NCI-H187 treated with DMSO at 0.1 percent for 48 hours (cell line): ENCODE data around the gene SPINK8.
"Not testable (repeated sequence)": the region's sequence is repeated elsewhere in the genome, so short reads cannot be mapped to it uniquely, and the experiment has no call there.

Experiments used
- DNase-seq: peaks from one replicate; lab custom pipeline; 2025; lab: John Stamatoyannopoulos, UW

The SPINK8 gene

GRCh38 chr3:48333346-48334245 is at the start of gene SPINK8:
Gene SPINK8, minus strand, starts transcription at chr3:48333661. Its CDS starts 5,320 bp downstream, at chr3:48328341.
- not testable (repeated sequence) for DNase-seq

GRCh38 chr3:48372862-48373435 is 39.5 kb upstream of the SPINK8 start:
- no peak for DNase-seq

GRCh38 chr3:48372377-48372770 is 38.9 kb upstream of the SPINK8 start:
- no peak for DNase-seq

DNA sequence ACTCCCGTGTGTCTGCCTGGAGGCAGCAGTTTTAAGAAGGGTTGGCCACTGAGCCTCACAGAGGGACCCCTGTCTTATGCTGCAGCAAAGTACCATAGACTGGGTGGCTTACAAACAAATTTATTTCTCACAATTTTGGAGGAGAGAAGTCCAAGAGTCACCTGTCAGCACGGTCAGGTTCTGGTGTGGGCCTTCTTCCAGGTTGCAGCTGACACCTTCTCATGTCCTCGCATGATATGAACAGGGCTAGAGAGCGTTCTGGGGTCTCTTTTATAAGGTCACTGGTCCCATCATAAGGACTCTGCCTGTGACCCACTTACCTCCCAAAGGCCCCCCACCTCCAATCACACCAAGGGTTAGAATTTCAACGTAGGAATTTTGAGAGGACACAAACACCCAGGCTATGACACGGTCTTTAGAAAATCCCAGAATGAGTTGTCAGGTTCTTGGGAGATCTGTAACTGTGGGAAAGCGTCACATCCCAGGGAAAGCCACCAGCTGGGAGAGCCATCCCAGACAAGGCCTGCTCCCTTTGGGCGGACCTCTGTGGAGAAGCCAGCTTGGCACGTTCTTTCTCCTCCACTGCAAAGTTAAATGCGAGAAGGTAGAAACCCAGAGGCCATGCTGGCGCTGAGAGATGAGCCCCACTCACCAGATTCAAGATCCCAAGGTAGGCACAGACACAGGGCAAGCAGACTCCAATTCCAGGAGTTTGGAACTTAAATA is 38.4 kb upstream of the SPINK8 start, which contains the start of gene FBXW12:
TSS of gene FBXW12 (plus strand) at position 569 of the 726 bp plus-strand sequence. CDS start 549 bp downstream, outside the sequence.
- DNase-seq = no peak

DNA sequence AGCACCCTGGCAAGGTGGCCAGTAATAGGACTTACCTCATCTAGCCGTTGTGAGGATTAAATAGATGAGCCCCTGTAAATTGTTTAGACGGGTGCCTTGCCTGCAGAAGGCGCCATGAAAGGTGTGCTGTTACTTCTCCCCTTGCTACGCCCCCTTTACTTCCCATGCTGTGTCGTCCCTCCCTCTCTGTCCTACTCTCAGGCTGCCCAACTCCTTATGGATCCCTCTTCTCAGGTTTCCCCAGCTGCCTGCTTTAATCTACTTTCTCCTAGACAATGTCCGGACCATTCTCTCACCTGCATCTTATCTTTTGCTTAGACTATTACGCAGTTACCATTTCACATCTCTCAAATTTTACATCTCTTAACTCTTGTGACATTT is 36.9 kb upstream of the SPINK8 start:
- DNase-seq = no peak

DNA sequence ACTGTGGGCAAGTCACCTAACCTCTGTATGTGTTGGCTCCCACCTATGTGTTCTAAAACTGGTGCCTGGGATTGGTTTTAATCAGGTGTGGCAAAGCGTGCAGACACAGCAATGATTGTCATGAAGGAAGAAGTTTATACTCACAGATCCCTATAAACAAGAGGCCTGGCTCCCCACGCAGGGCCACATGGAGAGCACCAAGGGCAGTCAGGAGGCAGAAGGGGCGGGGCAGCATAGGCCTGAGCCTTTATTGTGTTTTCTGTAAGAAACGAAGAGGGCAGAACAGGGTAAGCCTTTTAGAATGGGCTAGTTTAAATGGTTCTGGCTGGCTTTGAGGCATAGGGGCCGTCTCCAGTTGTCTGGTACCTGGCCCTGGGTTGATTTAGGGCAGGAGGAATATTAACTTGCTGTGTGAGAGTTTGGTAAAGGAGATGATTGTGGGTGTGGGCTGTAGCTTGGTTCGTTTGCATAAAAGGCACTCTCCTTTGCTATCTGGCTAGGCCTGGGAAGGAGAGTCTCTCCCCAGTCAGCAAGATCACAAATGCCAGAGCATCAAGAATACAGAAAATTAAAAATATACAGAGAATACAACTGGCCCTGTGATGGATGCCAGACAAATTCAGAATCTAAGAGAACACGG is 36.4 kb upstream of the SPINK8 start:
- no peak for DNase-seq

DNA sequence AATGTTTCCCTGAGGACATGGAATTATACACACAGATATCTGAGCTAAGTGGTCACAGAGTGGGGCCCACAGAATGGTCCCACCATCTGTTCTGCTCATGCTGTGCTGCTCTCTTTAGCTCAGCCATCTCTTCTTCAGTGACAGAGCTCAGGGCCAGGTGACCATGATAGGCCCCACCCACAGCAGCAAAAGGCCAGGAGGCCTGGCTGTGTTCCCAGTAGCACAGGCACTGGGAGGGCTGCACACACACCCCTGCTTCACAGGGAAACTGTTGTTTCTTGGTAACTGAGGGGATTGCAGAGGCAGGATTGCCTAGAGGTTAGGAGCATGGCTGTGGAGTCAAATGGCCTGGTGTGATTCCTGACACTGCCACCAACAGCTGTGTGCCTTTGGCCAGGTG is 33.7 kb upstream of the SPINK8 start:
- no peak for DNase-seq

GRCh38 chr3:48364840-48365239 is 31.4 kb upstream of the SPINK8 start:
- no peak for DNase-seq

DNA sequence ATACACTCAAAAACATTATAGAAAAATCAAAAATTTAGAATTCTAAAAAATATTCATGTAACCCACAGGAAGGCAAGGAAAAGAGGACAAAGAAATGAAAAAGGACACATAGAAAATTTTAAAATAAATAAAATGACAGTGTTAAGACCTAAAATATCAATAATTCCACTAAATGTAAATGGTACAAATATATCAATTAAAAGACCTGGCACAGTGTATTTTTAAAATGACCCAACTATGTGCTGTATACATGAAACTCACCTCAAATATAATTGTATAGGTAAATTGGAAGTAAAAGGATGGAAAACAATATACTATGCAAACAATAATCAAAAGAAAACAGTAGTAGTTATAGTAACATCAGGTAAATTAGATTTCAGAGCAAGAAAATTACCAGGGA is 28.5 kb upstream of the SPINK8 start:
- no peak for DNase-seq

DNA sequence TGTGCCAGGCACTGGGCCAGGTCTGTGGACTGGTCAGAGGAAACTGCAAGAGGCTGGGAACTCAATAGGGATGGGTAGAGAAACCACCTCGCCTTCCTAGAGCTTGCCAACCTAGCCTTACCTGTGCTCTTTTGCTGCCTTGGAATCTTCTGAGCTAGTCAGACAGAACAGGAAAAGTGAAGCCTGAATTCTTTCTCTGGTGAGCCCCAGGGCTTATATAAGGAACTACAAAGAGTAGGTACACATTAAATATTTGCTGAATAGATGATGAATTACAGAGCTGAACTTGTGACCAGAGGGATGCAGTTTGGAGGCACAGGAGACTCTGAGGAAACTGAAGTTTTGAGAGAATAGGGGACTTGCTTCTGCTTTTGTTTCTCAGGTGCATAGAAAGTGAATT is 23.0 kb upstream of the SPINK8 start:
- no peak for DNase-seq

DNA sequence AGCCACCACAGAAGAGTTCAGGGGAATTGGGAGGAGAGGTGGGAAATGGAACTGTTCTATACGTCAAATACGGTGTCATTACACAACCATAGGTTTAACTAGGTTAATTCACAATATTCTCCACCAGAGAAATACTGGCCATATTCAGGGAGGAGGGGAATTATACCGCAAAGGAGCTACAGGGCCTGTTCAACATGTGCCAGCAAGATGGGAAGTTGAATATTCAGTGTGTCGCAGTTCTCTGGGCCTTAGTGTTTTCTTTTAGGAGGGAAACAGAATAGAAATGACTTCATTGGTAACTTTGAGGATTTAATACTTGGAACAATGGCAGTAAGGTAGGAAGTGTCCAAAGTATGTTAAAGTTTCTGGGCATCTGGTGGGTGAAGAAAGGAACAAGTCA is 20.5 kb upstream of the SPINK8 start:
- DNase-seq = no peak

- no peak for DNase-seq
These were observed 19.1 kb upstream of the SPINK8 start for GRCh38 chr3:48352546-48352945.

GRCh38 chr3:48347500-48347899 is 14.0 kb upstream of the SPINK8 start:
- DNase-seq = no peak

GRCh38 chr3:48345946-48346572 is 12.6 kb upstream of the SPINK8 start:
- DNase-seq = no peak

- no peak for DNase-seq
These were observed 11.5 kb upstream of the SPINK8 start for GRCh38 chr3:48344867-48345507.

DNA sequence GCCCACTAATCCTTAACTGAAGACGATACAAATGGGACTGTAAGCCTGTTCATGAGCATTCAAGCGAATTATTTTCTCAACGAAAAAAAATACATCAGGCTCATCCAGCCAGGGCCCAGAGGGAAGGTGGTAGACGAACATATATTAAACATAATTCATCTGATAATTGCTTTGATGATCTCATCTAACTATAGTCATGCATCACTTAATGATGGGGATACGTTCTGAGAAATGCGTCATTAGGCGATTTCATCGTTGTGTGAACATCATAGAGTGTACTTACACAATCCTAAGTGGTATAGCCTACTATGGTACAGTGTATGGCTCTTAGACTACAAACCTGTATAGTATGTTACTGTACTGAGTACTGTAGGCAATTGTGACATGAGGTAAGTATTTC is 10.0 kb upstream of the SPINK8 start:
- DNase-seq = no peak

- no peak for DNase-seq
These were observed 5.2 kb upstream of the SPINK8 start for GRCh38 chr3:48338635-48339034.

- DNase-seq = not testable (repeated sequence)
These were observed 4.1 kb upstream of the SPINK8 start for GRCh38 chr3:48337536-48337935.

DNA sequence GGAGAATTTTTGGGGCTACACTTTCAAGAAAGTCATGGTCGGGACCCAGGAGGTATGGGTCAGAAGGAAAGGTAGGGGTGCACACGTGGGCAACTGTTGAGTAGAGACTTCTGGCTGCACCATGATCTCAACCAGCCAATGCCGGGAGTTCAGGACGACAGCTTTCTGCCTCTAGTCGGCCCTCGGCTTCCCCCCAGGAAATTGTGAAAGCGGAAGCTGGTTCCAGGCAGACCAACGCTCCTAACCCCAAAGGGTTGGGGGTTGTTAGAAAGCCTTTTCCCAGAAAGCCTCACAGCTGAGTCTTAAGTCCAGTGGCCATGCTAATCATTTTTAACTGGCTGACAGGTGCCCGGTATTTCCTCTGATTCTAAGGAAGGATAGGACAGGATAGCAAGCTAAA is 1.8 kb upstream of the SPINK8 start:
- DNase-seq = not testable (repeated sequence)

- no peak for DNase-seq
These were observed 1.1 kb upstream of the SPINK8 start for GRCh38 chr3:48334605-48335004.

- not testable (repeated sequence) for DNase-seq
These were observed 1.6 kb downstream of the SPINK8 start for GRCh38 chr3:48331706-48332435.
